GM19193 (cell line): Measurements from ENCODE around the gene WDFY4.

Source experiments
- POLR2A ChIP-seq: IDR thresholded peaks from 4 replicates; pipeline ENCODE4 v1.6.1; 2011; ENCODE audit not compliant: insufficient read depth, insufficient read length; ENCODE audit errors: extremely low read depth

Gene WDFY4

GRCh38 chr10:48929413-48929990, 244.8 kb downstream of the WDFY4 start:
- TF ChIP-seq POLR2A, result no peak

GRCh38 chr10:48931188-48931587, 246.5 kb downstream of the WDFY4 start:
- no peak for TF ChIP-seq POLR2A

GRCh38 chr10:48932831-48933664, 248.4 kb downstream of the WDFY4 start:
- TF ChIP-seq POLR2A, result no peak

- TF ChIP-seq POLR2A, result no peak
Observed at GRCh38 chr10:48934672-48935501, 250.2 kb downstream of the WDFY4 start.

GRCh38 chr10:48935577-48935976, 250.9 kb downstream of the WDFY4 start:
- TF ChIP-seq POLR2A, result no peak

GRCh38 chr10:48937796-48938195, 253.1 kb downstream of the WDFY4 start:
- no peak for TF ChIP-seq POLR2A

- TF ChIP-seq POLR2A, result no peak
Observed at GRCh38 chr10:48938281-48938680, 253.6 kb downstream of the WDFY4 start.

- no peak for TF ChIP-seq POLR2A
Observed at GRCh38 chr10:48938990-48939536, 254.4 kb downstream of the WDFY4 start.

GRCh38 chr10:48939790-48940325, 255.2 kb downstream of the WDFY4 start, which contains the start of gene LRRC18:
Gene LRRC18, minus strand, starts transcription at chr10:48939840. Its CDS starts 25,685 bp downstream, at chr10:48914155.
- no peak for TF ChIP-seq POLR2A

GRCh38 chr10:48940372-48940771, 255.7 kb downstream of the WDFY4 start:
- no peak for TF ChIP-seq POLR2A

- no peak for TF ChIP-seq POLR2A
Observed at GRCh38 chr10:48940958-48941357, 256.3 kb downstream of the WDFY4 start.

GRCh38 chr10:48941427-48942075, 256.9 kb downstream of the WDFY4 start:
- no peak for TF ChIP-seq POLR2A

GRCh38 chr10:48943096-48943495, 258.4 kb downstream of the WDFY4 start:
- TF ChIP-seq POLR2A, result no peak

- TF ChIP-seq POLR2A, result no peak
Observed at GRCh38 chr10:48944171-48944570, 259.5 kb downstream of the WDFY4 start.
